ENCODE measurements around the gene ATP5PO.

Gene ATP5PO

DNA sequence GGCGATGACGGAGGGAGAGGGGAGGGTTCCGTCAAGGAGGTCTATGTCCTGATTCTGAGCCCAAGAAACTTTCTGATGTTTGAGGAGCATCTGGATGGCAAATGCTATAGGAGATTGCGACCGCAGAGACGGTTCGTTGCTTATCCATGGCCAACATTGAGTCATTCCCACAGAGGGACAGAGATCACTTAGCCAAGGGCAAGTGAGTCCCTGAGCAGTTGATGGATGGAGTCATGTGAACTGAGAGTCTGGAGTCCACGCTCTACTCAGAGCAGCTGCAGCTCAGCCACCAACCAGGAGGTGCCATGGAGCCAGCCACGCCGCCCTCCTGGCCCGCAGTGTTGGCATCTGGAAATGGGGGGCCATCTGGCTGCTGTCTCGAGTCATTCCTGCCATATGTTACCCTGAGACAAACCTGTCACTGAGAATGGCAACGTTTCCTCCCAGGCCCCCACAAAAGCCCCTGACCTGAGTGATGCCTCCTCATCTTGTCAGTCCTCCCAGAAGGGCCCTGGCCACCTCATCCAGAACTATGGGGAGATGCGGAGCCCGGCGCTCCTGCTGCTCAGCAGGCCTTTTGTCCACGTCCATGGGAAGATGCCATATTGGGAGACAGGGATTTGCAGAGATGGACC is 58.6 kb downstream of the ATP5PO start:
- ChIA-PET POLR2A (no interaction called here), CTCF (no interaction called here)
- TF ChIP-seq, protein P1, sequence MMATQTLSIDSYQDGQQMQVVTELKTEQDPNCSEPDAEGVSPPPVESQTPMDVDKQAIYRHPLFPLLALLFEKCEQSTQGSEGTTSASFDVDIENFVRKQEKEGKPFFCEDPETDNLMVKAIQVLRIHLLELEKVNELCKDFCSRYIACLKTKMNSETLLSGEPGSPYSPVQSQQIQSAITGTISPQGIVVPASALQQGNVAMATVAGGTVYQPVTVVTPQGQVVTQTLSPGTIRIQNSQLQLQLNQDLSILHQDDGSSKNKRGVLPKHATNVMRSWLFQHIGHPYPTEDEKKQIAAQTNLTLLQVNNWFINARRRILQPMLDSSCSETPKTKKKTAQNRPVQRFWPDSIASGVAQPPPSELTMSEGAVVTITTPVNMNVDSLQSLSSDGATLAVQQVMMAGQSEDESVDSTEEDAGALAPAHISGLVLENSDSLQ (IDR thresholded peaks at IDR 0.05), result no peak
- TF ChIP-seq NFRKB (IDR thresholded peaks at IDR 0.05), result no peak
- no peak for TF ChIP-seq FOXM1 (IDR thresholded peaks at IDR 0.05; ENCODE audit: borderline replicate concordance)
- TF ChIP-seq HDGF (IDR thresholded peaks at IDR 0.05; ENCODE audit: borderline replicate concordance), result no peak
- TF ChIP-seq TARDBP (IDR thresholded peaks at IDR 0.05), result no peak
- TF ChIP-seq CTBP1 (IDR thresholded peaks at IDR 0.05; ENCODE audit: borderline replicate concordance), result no peak
- TF ChIP-seq FOXA1 (IDR thresholded peaks at IDR 0.05), result no peak
- no peak for TF ChIP-seq FOXK2 (IDR thresholded peaks at IDR 0.05)
- TF ChIP-seq ELF4 (IDR thresholded peaks at IDR 0.05), result no peak
- TF ChIP-seq L3MBTL2 (conservative IDR thresholded peaks at IDR 0.05), result no peak
- no peak for TF ChIP-seq SUZ12 (IDR thresholded peaks at IDR 0.05)
- no peak for TF ChIP-seq BHLHE40 (IDR thresholded peaks at IDR 0.05; ENCODE audit: borderline replicate concordance)
- TF ChIP-seq ZNF384 (IDR thresholded peaks at IDR 0.05), result no peak
- no peak for DNase-seq (ENCODE audit: extremely low spot score)

GRCh38 chr21:33855190-33855589 is 60.4 kb downstream of the ATP5PO start:
- TF ChIP-seq SP1 (IDR thresholded peaks at IDR 0.05), result no peak
- no peak for TF ChIP-seq CTBP1 (IDR thresholded peaks at IDR 0.05; ENCODE audit: borderline replicate concordance)
- no peak for TF ChIP-seq FOXK2 (IDR thresholded peaks at IDR 0.05)
- no peak for TF ChIP-seq L3MBTL2 (conservative IDR thresholded peaks at IDR 0.05)
- TF ChIP-seq SUZ12 (IDR thresholded peaks at IDR 0.05), result no peak
- TF ChIP-seq BHLHE40 (IDR thresholded peaks at IDR 0.05; ENCODE audit: borderline replicate concordance), result no peak
- no peak for TF ChIP-seq LEF1 (IDR thresholded peaks at IDR 0.05; ENCODE audit: borderline replicate concordance)
- TF ChIP-seq, protein P1 (IDR thresholded peaks at IDR 0.05), result no peak
- TF ChIP-seq FOXM1 (IDR thresholded peaks at IDR 0.05; ENCODE audit: borderline replicate concordance), result no peak
- POLR2A ChIA-PET, result no interaction called here
- peak; percentile 51 for DNase-seq (ENCODE audit: extremely low spot score)
- CTCF ChIA-PET, result interaction anchor here (1.2 kb wide), 1 partner anchor 151 kb away, joined by 3 read pairs; no protein-coding TSS in a partner anchor

DNA sequence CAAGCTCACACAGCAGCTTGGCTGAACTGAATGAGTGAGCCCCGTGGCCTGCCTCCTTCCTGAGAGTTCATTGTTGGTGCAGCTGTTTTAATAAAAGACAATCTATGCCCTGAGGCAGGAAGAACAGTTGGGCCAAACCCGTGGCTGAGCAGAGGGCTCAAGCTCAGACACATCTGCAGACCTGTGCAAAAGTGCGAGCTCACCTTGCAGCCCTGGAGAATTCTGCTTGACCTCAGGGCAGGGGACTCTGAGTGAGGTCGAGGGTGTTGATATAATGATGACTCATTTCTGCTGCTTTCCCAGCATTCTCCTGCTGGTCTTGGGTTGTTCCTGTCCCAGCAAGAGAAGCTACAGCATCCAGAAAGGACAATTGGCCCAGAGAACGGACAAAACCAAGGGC is 61.0 kb downstream of the ATP5PO start:
- CTCF ChIA-PET, result interaction anchor here (1.2 kb wide), 1 partner anchor 150 kb away, joined by 3 read pairs; no protein-coding TSS in a partner anchor
- no peak for TF ChIP-seq ELF4 (IDR thresholded peaks at IDR 0.05)
- TF ChIP-seq FOXM1 (IDR thresholded peaks at IDR 0.05; ENCODE audit: borderline replicate concordance), result no peak
- no peak for TF ChIP-seq LEF1 (IDR thresholded peaks at IDR 0.05; ENCODE audit: borderline replicate concordance)
- TF ChIP-seq NFRKB (IDR thresholded peaks at IDR 0.05), result no peak
- no peak for DNase-seq (ENCODE audit: extremely low spot score)
- POLR2A ChIA-PET, result no interaction called here

All from HEK293T (cell line).